Fibroblast of skin of scalp (primary cell): ENCODE data around the gene SLC11A2.
"Not testable (repeated sequence)": the region's sequence is repeated elsewhere in the genome, so short reads cannot be mapped to it uniquely, and the experiment has no call there.

Experiments
- DNase-seq: peaks from one replicate; pipeline ENCODE4 v3.0.0-alpha.2; 2013

SLC11A2 gene

DNA sequence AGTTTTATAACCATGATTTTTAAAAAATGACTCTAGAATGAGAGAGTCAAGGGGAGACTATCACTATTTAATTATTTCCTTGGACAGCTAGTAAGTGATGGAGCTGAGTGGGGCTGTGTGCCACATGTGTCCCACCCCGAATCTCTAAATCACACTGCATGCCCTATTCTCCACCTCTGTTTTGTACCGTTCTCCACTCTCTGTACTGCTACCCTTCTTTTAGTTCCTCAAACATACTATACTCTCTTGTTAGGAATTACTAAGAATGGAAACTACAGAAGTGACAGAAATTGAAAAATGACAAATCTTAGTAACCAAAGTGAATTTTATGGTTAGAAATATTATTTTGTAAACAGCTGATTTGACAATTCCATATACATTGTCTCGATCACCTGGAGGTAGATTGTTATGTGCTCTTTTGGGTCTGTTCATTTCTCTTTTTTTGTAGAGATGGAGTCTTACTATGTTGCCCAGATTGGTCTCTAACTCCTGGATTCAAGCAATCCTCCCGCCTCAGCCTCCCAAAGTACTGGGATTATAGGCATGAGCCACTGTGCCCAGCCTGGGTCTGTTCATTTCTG, 35.9 kb downstream of the SLC11A2 start:
- DNase-seq: no peak

- no peak for DNase-seq
Observed at GRCh38 chr12:50988871-50989270, 37.3 kb downstream of the SLC11A2 start.

GRCh38 chr12:50988051-50988450, 38.1 kb downstream of the SLC11A2 start:
- peak; percentile 5 for DNase-seq

DNA sequence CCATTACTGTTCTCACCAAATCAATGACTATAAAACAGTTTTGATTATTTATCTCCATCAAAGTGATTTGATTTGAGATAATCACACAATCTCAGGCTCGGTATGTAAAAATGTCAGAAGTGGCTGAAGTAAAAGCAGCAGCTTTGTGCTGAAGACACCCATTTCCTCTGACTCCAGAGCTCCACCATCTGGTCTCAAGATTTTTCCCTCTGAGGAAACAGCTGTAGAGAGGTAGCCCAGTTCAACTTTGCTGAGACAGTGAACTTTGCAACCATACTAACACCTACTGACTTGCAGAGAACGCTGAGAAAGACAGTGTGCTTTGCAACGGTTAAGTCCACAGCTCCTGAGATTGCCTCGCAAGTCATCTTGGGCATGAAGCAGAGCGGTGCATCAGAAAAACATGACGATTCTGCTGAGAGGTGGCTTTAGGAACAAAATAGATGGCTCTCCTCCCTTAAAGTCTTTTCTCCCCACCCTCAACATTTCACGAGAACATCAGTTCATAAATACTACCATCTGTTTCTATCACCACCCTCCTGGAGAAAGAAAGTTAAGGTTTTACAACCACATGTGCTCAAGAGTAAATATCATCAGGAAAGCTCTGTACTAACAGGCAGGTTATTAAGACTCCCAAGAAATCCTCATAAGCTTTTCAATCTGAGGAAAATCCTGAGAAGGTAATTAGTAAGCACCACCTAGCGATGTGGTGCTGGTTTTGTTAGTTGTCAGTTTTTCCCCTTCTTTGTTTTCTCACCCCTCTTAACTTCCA, 39.0 kb downstream of the SLC11A2 start:
- peak; percentile 57 for DNase-seq

DNA sequence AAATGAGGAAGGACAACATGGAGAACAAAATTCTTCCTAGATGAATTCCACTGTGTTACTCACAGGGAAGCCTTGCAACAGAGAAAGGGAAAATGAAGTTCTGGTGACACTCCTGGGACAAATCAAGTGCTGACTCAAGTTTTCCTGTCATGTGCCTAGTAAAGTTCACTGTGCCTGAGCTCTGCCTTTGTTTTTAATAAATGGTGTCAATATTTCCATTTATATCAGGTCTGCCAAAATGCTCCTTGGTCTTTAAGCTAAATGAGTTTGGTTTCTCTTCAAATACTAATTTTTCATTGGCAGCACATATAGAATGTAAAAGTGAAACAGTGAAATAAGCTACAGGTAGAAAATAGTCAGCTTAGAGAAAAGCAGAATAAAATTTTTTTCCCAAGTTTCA, 40.9 kb downstream of the SLC11A2 start:
- DNase-seq: peak; percentile 84

DNA sequence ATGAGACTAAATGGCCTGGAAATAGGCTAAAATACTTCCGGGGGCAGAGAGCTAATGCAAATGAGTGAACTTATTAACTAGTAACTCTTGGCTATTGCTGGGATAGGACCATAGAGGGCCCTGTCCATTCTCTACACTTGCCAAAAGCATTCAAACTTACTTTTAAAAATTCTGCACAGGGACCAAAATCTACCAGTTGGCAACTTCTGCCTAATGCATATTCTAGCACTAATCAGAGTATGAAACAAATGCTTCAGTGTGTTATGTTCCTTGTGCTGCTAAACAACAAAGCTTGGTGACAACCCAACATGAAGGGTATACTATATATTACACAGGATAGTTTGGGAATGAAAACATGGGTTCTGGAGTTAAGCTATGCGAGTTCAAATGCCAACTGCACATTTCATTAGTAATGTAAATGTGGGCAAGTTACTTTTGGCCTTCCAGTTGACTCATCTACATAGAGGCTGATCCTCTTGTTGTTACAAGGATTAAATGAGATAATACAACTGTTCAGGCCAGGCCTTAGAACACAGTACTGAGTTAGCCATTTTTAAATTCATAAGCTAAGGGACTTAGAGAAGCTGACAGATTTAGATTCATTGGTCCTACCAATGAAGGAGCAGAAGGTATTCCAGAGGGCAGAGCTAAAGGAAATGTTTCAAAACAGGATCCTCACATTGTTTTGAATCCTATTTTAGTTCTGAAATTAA, 41.4 kb downstream of the SLC11A2 start:
- DNase-seq: peak; percentile 57

DNA sequence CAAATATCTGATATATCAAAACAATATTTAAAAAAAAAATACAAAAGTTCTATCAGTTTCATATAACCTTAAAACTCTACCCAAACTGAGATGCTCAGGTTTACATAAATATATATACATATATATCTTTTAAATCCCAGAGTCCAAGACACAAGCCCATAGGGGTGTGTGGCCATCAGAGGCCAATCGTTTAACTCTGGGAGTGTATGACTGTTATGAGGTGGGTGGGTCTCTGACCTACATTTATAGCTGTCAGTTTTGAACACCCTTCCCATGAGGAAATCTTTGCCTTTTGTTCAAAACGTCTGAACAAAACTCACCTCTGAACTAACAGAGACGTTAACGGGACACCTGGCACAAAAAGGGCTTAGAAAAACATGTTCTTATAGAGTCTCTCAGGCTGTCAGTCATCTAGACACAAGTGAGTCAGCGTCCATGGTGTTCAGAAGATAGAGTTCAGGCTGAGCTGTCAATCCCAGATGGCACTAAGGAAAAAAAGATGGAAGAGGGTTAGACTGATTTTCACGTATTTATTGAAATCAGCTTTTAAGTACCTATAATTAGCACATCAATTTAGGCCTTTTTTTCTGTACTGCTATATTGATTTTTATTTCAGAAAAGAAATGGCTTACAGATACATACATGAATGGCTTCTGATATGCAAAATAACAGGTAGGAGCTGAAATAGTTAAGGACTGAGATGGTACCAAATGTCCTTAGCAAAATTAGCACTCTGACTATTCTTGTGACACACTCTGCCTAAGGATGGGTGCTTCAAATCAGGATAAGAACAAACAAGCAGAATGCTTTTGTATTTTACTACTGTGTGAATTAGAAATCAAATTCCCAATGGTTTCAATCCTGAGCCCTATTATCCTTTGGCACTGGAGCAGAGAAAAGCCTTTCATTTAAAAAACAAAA, 44.6 kb downstream of the SLC11A2 start:
- DNase-seq: no peak

DNA sequence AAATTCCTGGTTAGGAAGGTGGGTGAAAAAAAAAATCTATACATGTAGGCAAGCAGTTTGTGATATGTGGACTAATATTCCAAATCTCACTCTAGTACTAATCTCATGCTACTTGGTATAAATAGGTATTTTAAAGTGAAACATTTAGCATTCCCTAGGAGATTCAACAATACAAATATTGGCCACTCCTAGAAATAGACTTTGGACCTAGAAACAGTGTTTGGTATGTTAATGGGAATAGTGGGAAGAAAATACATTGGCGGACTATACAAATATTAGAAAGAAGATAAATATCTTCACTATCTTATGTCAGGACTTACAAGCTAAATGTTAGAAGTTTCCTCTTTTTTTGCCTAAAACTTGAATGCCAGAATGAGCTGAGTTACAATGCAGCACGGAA, 45.6 kb downstream of the SLC11A2 start:
- DNase-seq: no peak

- DNase-seq: no peak
Observed at GRCh38 chr12:50979369-50980052, 46.7 kb downstream of the SLC11A2 start.

- no peak for DNase-seq
Observed at GRCh38 chr12:50971946-50972345, 54.2 kb downstream of the SLC11A2 start.

- DNase-seq: no peak
Observed at GRCh38 chr12:50964432-50964831, 61.8 kb downstream of the SLC11A2 start.

DNA sequence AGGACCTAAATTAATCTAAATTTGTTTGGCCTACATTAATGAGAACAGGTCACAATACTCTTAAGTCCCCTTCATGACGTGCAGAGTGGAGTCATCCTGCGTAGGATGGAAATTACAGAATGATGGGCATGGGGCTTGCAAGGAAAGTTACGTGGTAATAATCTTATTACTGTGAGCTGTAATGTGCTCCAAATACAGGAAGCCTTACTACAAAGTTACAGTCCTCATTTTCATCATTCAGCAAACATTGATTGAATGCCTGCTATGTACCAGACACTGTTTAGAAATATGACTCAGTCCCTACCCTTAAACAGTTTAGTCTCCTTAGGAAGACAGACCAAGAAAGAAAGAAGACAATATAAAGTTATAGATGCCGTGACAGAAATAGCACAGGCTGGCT, 64.5 kb downstream of the SLC11A2 start:
- peak; percentile 2 for DNase-seq

- peak; percentile 14 for DNase-seq
Observed at GRCh38 chr12:50960130-50960529, 66.1 kb downstream of the SLC11A2 start.

- DNase-seq: no peak
Observed at GRCh38 chr12:50955697-50956096, 70.5 kb downstream of the SLC11A2 start.

DNA sequence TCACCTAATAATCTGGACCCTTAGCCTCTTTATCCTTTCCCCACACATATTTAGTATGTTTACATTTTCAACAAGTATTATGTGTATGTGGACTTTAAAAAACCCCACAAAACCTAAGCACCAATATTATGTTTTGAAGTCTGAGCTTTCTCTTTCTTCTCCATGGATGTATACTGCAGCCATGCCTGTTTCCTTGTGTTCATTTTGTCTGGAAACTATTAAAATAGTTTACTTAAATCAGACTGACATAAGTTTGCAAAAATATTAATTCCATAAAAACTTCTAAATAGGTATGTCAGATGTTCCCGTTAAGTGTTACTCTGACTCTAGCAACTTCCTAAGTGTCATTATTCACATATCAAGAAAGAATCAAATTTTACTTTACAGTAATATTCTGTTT, 70.9 kb downstream of the SLC11A2 start:
- DNase-seq: no peak

DNA sequence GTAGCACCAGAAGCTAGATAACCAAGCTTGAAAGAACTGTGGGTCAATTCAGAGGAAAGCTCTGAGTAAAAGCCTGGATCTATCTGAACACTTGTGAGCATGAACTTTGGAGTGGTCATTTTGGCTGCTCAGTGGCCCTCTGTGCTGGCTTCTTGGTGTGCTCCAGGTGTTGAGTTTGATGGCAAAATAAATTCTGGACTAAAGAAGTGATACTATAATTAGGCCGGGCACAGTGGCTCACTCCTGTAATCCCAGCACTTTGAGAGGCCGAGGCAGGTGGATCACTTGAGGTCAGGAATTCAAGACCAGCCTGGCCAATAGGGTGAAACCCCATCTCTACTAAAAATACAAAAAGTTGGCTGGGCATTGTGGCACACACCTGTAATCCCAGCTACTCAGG, 71.4 kb downstream of the SLC11A2 start:
- DNase-seq: not testable (repeated sequence)

GRCh38 chr12:50953047-50953446, 73.1 kb downstream of the SLC11A2 start:
- DNase-seq: no peak

DNA sequence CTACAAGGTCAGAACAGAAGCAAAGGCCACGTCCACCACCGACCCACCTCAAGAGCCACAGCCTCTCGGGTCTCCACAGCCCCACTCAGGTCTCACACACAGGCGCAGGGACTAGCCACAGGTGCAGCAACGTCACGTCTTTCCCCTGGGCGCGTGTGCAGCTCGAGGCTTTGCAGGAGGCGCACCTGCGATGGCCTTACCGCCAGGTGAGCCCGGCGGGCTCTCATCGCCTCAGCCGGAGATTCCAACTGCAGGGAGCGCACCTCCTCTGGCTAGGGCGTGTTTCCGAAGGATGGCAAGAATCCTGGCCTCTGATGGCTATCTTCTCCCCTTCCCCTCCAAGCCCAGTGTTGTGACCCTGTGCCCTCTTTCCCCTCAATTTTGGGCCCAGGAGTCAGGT, 73.7 kb downstream of the SLC11A2 start, which contains the start of gene HIGD1C:
TSS of gene HIGD1C (plus strand) at position 35 of the 400 bp plus-strand sequence. CDS start 1,455 bp downstream, outside the sequence.
- DNase-seq: no peak

- no peak for DNase-seq
Observed at GRCh38 chr12:50951112-50951511, 75.1 kb downstream of the SLC11A2 start.

DNA sequence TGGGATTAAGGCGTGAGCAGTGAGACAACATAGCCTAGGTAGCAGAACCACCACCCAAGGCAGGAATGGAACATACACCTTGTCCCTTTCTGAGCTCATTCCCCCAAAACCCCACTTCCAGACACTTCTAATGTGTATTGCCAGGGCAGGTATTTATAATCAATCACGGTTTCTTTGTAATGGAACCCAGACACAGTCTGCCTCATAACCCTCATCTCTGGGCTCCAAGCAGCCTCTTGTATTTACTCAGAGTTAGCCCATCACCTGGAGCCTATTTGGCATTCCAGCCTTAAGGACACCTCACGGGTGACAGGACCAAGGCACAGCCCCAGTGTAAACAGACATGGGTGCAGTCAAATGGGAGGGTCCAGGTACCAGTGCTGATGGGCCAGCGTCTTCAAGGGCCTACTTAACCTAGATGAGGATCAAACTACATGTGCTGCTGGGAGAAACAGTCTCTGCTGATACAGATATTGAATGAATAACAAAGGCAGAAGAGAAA, 76.3 kb downstream of the SLC11A2 start:
- DNase-seq: no peak

- no peak for DNase-seq
Observed at GRCh38 chr12:50948798-50949197, 77.4 kb downstream of the SLC11A2 start.
